ENCODE data around the gene BTG4. TPM values are rescaled to one million over a fixed set of nuclear protein-coding genes. Genes with fewer than 3 reads are reported as not detected.

The BTG4 gene
- total RNA-seq, 1 donor from 2014 or later: not detected

DNA sequence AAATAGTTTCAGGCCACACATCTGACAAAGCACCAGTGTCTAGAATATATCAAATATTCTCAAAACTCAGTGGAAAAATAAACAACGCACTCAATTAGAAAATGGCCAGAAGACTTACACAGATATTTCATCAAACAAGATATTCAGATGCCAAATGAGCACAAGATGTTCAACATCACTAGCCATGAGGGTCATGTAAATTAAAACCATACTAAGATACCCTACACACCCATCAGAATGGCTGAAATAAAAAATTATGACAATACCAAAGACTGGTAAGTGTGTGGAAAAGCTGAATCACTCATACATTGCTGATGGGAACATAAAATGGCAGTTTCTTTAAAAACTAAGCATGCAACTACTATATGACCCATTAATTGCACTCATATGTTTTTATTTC lies 21.7 kb downstream of the BTG4 start:
- no peak for DNase-seq

DNA sequence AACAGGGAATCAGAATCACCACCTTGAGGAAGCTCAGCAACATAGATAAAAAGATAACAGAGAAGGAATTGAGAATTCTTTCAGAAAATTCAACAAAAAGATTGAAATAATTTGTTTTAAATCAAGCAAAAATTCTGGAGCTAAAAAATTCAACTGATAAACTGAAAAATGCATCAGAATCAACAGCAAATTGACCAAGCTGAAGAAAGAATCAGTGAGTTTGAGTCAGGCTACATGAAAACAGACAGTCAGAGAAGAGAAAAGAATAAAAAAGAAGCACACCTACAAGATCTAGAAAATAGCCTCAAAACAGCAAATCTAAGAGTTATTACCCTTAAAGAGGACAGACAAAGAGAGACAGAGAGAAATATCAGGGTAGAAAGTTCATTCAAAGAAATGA lies 28.8 kb downstream of the BTG4 start:
- DNase-seq: no peak

DNA sequence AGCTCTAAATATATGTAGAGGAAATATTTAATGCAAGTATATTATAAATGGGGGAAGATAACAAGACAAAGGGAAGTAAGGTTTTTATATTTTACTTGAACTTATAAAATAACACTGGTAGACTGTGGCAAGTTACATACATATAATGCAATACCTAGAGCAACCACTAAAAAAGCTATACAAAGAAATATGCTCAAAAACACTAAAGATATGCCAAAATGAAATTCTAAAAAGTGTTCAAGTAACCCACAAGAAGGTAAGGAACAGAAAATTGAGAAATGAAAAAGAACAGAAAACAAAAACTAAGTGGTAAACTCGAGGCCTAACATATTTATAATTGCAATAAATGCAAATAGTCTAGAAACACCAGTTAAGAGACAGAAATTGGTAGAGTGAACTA lies 32.5 kb downstream of the BTG4 start:
- DNase-seq: no peak

DNA sequence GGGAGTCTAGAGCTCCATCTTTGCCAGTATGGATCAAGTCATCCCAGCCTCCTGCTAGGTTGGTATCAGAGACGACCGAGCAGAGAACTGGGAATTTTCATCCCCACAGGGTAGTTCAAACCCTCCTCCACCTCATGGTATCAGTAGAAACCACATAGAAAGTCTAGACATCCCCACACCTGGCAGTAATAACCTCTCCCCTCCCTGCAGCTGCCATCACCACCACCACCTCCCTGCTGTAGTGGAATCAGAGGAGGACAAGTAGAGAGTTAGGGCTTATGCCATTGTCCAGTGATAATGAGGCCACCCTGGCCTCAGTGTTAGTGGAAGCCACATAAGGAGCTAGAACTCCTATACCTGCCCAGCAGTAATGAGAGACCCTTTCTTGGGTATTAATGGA lies 34.3 kb downstream of the BTG4 start:
- DNase-seq: no peak

DNA sequence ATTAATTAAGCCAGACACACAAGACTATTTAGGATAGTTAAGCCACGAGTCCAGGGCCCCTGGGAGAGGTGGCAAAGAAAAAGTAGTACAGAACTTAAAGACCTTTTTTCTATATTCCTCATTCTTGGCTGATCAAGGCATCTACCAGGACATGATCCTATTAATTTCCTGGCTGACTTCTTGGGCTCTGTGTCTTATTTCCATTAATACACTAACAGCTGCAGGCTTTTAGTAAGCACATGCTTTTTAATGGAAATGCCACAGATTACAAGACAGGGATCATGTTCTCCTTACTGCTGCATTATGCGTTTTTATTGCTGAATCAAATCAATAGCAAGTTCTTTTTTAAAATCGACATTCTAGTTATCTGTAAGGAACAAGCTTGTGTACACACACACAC lies 35.2 kb downstream of the BTG4 start:
- no peak for DNase-seq

DNA sequence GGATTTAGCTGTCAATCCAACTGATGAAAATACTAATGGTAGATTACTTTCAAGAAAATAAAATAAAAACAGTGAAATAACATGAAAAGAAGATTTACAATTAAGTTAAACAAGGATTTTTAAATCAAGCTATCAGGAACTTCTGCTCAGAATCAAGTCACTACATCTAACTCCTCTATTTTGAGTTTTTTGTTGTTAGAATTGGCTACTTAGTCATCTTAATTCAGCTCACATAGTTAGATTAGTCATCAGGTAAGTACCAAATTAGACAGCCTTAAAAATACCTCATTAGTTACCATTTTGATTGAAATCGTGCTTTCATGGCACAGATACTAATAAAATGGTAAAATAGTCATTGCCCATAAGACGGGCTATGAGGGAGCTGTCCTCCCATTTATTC lies 35.8 kb downstream of the BTG4 start:
- no peak for DNase-seq

DNA sequence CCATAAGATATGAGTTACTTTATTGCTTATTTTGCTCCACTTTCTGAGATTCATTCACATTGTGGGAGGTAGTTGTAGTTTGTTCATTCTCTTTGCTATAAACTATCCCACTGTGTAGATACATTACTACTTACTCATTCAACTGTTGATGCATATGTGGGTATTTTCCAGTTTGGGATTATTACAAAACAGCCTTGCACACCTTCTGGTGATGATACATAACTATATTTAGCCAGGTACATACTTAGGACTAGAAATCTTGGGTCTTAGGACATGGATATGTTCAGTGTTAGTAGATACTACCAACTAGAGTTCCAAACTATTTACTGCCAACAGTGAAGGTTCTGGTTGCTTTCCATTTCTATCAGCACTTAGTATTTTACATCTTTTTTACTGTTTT lies 37.8 kb downstream of the BTG4 start:
- no peak for DNase-seq

DNA sequence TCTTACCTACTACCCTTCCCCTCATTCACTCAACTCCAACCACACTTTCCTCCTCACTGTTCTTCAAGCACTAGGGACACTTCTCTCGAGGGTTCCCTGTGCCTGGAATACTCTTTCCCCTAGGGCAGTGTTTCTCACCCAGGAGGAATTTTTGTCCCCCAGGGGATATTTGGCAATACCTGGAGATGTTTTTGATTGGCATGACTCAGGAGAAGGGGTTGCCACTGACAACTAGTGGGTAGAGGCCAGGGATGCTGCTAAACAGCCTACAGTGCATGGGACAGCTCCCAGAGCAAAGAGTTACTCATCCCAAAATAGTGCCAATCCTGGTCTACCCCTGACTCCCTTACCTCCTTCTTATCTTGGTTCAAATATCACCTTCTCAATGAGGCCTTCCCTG lies 40.0 kb downstream of the BTG4 start:
- no peak for DNase-seq

DNA sequence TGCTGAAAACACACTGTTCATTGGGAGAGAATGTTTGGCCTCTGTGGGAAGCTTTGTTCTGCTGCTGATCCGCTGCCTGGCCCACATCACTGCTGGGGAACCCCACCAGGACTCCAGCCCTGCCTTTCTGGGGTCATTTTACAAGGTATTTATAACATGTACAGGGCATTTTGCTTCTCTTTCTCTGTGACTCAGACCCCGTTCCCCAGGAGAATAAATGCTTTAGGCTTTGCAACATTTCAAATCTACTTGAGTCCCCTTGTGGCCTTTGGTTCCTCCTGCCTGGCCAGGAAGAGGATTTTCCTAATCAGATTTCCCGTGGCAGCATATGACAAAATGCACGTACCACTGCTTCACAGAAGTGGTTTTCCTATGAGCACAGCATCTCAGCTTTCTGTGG lies 43.0 kb downstream of the BTG4 start:
- DNase-seq: no peak

DNA sequence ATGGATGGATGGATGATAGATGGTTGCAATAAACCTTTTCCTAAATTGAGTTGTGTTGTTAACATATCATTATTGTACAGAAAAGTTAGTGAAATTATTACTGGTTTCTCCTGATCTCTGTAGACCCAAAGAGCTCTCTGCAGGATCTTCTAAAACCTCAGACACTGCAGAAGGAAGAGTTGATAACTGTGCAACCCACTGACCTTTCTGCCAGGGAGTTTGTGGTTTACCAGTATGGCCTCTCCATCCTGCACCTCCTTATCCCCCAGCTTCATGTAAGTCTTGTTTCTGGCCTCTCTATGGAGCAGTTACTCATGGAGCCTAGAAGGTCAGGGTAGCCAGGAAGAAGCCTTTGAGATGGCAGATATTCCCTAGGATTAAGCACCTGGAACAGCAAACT lies 45.6 kb downstream of the BTG4 start:
- no peak for DNase-seq

DNA sequence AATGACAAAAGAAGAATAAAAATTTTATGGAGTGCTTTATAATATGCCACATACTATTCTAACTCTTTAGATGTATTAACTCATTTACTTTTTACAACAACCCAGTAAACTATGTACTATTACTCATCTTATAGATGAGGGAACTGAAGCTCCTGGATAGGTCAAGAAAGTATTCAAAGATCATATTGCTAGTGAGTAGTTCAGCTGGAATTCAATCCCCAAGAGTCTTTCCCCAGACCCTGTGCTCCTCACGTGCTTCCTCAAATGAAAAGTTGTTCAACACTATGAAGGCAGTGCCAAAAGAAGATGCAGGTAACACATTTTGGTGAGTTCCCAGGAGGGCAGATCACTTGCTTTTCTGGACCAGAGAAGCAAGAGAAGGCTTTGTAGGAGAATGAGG lies 46.8 kb downstream of the BTG4 start:
- DNase-seq: no peak

DNA sequence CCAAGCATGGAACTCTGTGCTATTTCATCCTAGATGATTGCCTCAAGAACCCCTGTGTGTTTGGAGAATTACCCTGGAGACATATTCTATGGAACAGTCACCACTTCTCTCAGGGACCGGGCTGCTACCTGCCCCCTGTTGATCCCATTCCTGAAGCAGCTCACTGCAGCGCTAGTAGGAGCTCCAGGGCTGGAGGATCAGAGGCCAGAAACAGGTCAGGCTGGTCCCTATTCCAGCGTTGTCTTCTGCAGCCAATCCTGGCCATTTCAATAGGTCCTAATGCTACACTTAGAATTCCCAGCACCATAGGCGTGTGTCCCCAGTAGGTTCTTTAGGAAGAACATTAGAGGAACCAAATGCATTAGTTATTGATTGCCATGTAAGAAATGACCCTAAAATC lies 48.9 kb downstream of the BTG4 start:
- no peak for DNase-seq

DNA sequence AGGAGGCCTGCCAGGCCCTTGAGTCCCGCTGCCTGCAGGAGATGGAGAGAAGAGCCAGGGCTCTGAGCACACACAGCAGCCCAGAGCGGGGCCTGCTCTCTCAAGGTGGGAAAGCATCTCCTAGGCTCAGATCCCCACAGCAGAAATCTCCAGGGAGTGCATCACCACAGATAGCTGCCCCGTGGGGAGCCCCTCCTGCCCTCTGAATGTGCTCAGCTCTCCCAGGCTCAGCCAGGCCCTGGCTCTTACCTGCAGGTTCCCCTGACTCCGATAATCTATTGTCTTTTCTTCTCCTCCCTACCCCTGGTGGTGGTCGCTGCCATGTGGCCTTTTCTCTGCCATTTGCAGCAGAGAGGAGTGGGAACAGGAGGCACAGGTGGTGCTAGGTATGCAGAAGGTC lies 49.9 kb downstream of the BTG4 start:
- DNase-seq: no peak

DNA sequence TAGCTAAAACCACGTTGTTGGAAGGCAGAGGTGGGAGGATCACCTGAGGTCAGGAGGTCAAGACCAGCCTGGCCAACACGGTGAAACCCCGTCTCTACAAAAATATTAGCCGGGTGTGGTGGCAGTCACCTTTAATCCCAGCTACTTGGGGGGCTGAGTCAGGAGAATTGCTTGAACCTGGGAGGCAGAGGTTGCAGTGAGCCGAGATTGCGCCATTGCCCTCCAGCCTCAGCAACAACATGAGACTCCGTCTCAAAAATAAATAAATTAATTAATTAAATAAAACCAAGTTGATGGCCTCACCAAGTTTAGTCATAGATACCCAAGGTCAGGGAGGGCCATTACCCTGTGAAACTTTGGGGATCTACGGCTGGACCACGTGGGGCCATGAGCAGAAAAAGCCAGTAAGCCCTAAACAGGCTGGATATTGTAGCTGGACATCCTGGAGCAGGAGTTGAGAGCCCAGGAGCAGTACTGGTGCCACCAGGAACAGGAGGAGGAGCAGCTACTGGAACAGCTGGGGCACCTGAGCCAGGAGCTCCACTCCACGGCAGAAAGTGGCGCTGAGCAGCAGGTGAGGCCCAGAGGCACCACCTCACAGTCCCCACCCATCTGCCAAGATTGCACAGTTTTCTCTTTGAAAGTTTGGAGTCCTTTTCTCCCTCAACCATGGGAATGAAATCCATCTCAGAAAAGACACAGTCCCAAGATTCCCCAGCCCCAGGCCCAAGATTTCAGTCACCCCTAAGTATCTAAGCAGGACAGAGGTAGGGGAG lies 50.5 kb downstream of the BTG4 start:
- no peak for DNase-seq

DNA sequence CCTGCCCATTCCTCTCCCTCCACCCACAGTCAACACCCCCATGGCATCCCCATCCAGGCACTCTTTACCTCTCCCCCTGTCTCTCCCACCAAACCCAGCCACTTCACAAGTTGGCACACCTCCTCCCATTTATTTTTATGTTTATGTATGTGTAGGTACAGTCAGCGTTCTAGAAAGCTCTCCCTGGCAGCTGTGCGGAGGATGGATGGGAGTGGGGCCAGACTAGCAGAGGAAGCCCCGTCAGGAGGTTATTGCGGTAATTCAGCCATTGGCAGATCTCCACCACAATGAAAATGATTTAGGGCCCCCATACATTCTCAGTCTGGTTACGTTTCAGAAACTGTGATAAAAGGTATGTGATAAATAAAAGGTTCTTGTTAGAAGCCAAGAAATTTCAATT lies 51.3 kb downstream of the BTG4 start:
- DNase-seq: no peak

DNA sequence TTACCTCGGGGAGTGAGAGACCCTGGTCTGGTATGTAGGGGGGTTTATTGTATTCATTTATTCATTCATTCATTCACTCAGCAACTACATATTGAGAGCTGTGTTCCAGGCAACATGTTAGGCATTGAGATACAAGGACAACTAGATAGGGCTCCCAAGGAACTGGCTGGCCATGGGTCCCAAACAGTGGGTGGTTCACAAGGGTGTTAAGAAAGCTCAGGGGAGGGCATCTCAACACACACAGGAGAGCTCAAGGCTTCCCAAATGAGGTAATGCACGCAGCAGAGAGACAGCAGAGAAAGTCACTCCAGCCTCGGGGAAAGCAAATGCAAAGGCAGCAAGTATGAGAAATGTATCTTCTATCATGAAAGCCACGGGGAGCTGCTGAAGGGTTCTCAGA lies 51.8 kb downstream of the BTG4 start:
- no peak for DNase-seq

DNA sequence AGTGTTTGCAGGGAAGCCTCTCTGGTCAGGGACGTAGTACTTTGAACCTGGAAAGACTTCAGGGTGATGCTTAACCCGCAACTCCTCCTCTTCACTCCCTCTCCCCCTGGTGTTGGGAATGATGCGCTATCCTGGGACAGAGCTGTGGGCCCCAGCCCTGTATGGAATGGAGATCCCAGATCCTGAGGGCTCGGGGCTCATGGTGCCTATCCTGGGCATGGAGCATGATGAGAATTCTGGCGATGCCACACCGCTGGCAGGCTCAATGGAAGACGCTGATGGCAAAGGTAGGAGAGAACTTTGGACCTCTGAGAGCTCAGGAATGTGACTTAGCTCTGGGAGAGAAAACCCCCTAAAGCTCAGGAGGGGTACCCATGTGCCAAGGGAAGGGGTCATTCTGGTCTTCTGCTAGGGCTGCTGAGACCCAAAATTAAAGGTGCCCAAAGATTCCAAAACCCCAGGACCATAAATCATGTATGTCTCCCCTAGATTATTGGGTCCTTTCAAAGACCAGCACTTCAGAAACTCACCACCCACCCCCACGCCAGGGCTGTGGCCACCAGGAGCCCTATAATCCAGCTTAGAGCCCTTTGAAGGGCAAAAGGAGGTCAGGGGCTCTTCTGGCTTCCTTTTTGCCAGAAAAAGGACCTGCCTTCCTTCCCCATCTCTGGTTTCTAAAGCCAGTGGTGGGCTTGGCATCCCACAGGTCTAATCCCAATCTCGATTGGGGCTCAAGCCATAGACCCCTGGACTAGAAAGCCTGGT lies 52.5 kb downstream of the BTG4 start:
- DNase-seq: no peak

DNA sequence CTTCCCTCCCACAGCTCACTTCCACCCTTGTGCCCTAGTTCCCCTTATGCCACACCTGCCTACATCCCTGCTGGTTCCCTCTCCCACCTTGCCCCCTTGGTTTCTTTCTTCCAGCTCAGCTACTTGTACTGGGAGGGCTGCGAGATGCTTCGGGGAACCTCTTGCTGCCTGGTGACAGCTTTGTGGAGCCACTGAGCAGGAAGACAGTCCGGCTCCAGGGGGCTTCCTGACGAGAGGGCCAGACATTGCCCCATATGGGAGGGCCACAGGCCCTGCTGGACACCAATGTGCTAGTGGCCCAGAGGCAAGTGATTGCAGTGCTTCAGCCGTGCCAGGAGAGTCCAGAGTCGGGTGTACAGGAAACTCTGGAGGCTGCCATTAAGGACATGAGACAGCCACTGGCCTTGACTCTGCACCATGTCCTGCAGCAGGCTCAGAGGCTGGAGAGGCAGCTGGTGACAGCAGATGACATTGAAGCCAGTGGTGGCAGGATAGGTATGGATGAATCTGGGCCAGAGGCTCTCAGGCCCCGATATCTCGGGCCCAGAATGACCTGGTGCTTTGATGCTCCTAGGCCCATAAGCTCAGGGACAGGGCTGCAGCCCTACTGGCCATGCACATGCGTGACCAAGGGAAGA lies 54.3 kb downstream of the BTG4 start:
- DNase-seq: no peak

DNA sequence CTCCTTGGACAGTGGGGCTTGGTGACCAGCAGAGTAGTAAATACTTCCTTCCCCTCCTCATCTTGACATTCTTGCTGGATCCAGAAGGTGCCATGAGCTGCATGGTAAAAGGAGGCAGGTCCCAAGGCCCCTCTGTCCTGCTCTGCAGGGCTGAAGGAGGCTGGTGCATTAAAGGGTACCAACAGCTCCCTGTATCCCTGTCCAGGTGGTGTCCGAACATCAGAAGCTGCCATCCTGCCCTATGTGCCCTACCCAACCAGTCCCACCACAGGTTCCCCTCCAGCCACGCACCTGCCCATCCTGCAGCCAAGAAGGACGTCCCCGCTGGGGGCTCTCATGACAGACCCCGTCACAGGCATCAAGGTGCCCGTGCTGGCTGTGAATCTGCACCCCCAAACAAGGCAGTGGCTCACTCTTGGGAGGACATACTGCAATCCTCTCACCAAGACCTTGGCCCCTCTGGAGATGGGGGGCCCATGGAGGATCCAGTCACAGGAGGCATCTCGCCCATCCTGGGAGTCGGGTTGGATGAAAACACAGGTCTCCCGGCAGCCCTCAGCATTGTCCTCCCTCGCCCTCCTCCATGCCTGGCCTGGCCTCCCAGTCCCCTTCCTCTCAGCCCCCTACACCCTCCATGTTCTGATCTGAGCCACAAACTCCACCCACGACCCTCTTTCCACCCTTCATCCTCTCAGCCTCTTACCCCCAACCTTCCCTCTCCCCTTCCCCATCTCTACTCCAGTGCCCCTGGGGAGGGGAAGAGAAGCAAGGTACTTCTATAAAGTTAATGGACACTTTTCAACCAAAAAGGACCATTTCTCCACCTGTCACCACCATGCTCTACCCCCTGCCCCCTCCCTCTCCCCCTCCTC lies 55.1 kb downstream of the BTG4 start:
- no peak for DNase-seq

DNA sequence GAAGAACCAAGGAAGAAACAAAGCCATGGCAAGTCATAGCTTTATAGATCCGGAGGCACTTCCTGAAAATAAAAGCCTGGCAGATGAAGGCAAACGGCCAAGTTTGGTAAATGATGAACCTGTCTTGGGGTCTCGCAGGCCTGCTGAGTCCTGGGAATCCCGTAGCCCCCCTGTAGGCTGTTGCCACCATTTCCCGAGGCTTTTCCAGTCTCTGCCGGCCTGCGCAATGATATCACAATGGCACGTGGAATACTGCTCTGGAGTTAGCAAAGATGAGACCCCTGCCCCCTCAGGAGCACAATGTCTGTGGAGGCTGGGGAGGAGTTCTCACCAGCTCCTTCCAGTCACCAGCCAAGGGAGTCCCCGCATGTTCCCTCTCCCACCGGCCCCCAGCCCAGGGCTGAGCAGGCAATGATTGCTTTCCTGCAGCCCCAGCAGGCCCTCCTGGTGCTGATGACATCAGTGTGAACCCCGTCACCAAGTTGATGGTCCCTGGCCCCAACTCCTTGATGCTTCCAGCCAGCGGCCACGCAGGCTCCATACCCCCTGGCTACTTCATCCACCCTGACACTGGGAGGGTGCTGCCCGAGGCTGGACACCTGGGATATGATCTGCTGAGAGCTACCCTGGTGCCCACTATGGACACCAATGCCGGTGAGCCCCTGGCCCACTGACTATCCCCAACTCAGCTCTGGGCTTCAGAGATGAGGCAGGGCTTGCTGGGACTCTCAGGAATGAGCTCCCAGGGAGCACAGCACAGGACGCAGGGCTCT lies 55.9 kb downstream of the BTG4 start:
- no peak for DNase-seq

DNA sequence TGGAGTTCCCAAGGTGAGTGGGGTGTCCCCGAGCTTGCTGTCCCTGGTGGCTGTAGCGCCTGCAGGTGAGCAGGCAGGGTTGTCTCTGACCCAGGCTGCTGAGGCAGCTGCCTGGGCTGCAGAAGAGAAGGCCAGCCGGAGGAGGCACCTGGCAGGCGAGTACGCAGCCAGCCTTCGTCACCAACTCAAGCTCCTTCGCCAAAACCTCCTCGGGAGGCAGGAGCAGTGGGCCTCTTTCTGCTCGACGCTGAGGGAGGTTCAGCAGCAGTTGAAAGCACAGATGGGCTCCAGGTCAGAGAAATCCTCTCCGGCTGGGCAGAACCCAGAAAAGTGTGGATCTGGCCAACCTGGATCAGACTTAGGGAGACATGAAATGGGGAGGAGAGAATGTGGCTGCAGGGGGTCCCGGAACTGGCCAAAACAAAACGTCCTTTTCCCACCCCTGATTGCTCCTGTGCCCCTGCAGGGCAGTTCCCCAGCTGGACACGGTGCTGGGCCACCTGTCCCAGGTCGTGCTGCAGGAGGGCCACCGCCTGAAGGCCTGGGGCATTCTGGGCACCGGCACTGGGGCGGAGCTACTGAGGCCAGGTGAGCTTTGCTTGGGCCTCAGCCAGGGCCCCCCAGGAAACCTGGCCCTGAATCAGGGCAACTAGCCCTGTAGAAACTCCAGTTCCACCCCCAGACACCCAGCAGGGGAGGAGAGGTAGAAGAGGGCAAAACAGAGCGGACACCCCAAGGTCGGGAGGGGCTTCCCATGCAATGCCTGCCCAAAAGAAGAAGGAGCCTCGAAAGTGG lies 56.7 kb downstream of the BTG4 start:
- no peak for DNase-seq

Data from skin of body (tissue), 2 donors.